GM23338 (cell line): ENCODE data around the gene PFN1. TPM values are rescaled to one million over a fixed set of nuclear protein-coding genes. Genes with fewer than 3 reads are reported as not detected.
A peak's percentile ranks its signal among the peaks of the same experiment; 100 is the strongest.
"Not testable (repeated sequence)": the region's sequence is repeated elsewhere in the genome, so short reads cannot be mapped to it uniquely, and the experiment has no call there.

ENCODE experiments used
- ATAC-seq: fragments of 200-7000 bp; cut with Tn5 transposase; 3 replicates; pipeline ENCODE4 v1.9.1; 2020
- DNase-seq: peaks from one replicate; pipeline ENCODE4 v3.0.0-alpha.2; 2015; ENCODE audit warnings: low spot score
- H2AFZ ChIP-seq: fragments of 200-600 bp; sonication (generic); 2 replicates; pipeline ENCODE4 v1.8.0; 2016; ENCODE audit warnings: antibody characterized with exemption, mild to moderate bottlenecking, moderate library complexity
- H3F3A ChIP-seq: fragments of 200-600 bp; sonication (generic); replicated peaks from 2 replicates; pipeline ENCODE4 v1.8.0; 2017; ENCODE audit warnings: antibody characterized with exemption, mixed run types, low read depth
- H3K27ac ChIP-seq: fragments of 200-600 bp; sonication (generic); 2 replicates; pipeline ENCODE4 v1.6.1; 2016; ENCODE audit warnings: low read depth
- H3K27me3 ChIP-seq: fragments of 200-600 bp; sonication (generic); 2 replicates; pipeline ENCODE4 v1.8.0; 2016; ENCODE audit warnings: mild to moderate bottlenecking, mixed run types, moderate library complexity; ENCODE audit not compliant: insufficient read depth
- H3K36me3 ChIP-seq: fragments of 200-600 bp; sonication (generic); 2 replicates; pipeline ENCODE4 v1.8.0; 2016; ENCODE audit warnings: mild to moderate bottlenecking; ENCODE audit not compliant: insufficient read depth
- H3K4me1 ChIP-seq: fragments of 200-600 bp; sonication (generic); 2 replicates; pipeline ENCODE4 v1.8.0; 2016; ENCODE audit warnings: mild to moderate bottlenecking, moderate library complexity; ENCODE audit not compliant: insufficient read depth
- H3K4me2 ChIP-seq: fragments of 200-600 bp; sonication (generic); 2 replicates; pipeline ENCODE4 v1.7.1; 2017; ENCODE audit warnings: mixed run types
- H3K4me3 ChIP-seq: fragments of 200-600 bp; sonication (generic); 2 replicates; pipeline ENCODE4 v1.6.1; 2016; ENCODE audit warnings: mixed run types
- H3K79me2 ChIP-seq: fragments of 200-600 bp; sonication (generic); replicated peaks from 2 replicates; pipeline ENCODE4 v1.8.0; 2017; ENCODE audit warnings: mild to moderate bottlenecking; ENCODE audit not compliant: insufficient read depth
- H3K9me2 ChIP-seq: fragments of 200-600 bp; sonication (generic); 2 replicates; pipeline ENCODE4 v1.8.0; 2017; ENCODE audit not compliant: insufficient read depth
- H4K20me1 ChIP-seq: fragments of 200-600 bp; sonication (generic); replicated peaks from 2 replicates; pipeline ENCODE4 v1.8.0; 2017; ENCODE audit warnings: mild to moderate bottlenecking; ENCODE audit not compliant: insufficient read depth
- H3K27ac Mint-ChIP-seq: 2 replicates; pipeline ENCODE4 v1.8.0; 2020; ENCODE audit warnings: inconsistent platforms, mild to moderate bottlenecking, moderate library complexity, mixed read lengths
- H3K27me3 Mint-ChIP-seq: 3 replicates; pipeline ENCODE4 v1.8.0; 2022; ENCODE audit warnings: low read depth, mild to moderate bottlenecking, moderate library complexity, mixed read lengths, inconsistent platforms; ENCODE audit not compliant: insufficient read depth, poor library complexity
- H3K36me3 Mint-ChIP-seq: 3 replicates; pipeline ENCODE4 v1.8.0; 2021; ENCODE audit warnings: low read depth, mild to moderate bottlenecking, inconsistent platforms, moderate library complexity, mixed read lengths
- H3K4me1 Mint-ChIP-seq: 3 replicates; pipeline ENCODE4 v1.8.0; 2020; ENCODE audit warnings: mild to moderate bottlenecking, inconsistent platforms, mixed read lengths
- H3K4me3 Mint-ChIP-seq: 3 replicates; pipeline ENCODE4 v1.8.0; 2021; ENCODE audit warnings: moderate library complexity, mild to moderate bottlenecking, inconsistent platforms, mixed read lengths
- H3K9me3 Mint-ChIP-seq: 3 replicates; pipeline ENCODE4 v1.8.0; 2020; ENCODE audit warnings: moderate library complexity, mild to moderate bottlenecking, inconsistent platforms, mixed read lengths
- CREB1 ChIP-seq: fragments of 250-450 bp; sonication (Bioruptor Pico); IDR thresholded peaks from 2 replicates; pipeline ENCODE4 v1.5.0; 2020; ENCODE audit warnings: low read depth, mild to moderate bottlenecking, moderate library complexity
- EZH2 ChIP-seq: fragments of 200-600 bp; sonication (generic); IDR thresholded peaks from one replicate; pipeline ENCODE4 v1.8.0; 2017; ENCODE audit warnings: antibody characterized with exemption, mild to moderate bottlenecking, low read depth; ENCODE audit not compliant: unreplicated experiment
- EZH2phosphoT487 ChIP-seq: fragments of 200-600 bp; sonication (generic); IDR thresholded peaks from one replicate; pipeline ENCODE4 v1.8.1; 2018; ENCODE audit warnings: antibody characterized with exemption; ENCODE audit not compliant: unreplicated experiment
- NANOG ChIP-seq: IDR thresholded peaks from 2 replicates; pipeline ENCODE4 v1.6.1; 2016; ENCODE audit warnings: antibody characterized with exemption, borderline replicate concordance
- POLR2AphosphoS5 ChIP-seq: IDR thresholded peaks from 2 replicates; pipeline ENCODE4 v1.6.1; 2016; ENCODE audit warnings: antibody characterized with exemption, low read depth
- ZNF114 ChIP-seq: fragments of 250-450 bp; sonication (Bioruptor Pico); IDR thresholded peaks from 2 replicates; pipeline ENCODE4 v1.5.0; 2020; ENCODE audit warnings: mild to moderate bottlenecking, moderate library complexity
- ZNF331 ChIP-seq: fragments of 250-450 bp; sonication (Bioruptor Pico); IDR thresholded peaks from 2 replicates; pipeline ENCODE4 v1.5.0; 2020; ENCODE audit warnings: low read depth, mild to moderate bottlenecking, moderate library complexity
- polyA plus RNA-seq: library from polyadenylated mRNA; unstranded; fragments of >200 nt; fragmentation: Nextera tagmentation; extraction: Ambion mirVana; gene quantifications from 2 replicates; pipeline ENCODE4 v1.2.1, GENCODE V29; 2016
- total RNA-seq: library from RNA; depleted of rRNA; stranded (reverse); fragments of >200 nt; shearing (Covaris generic); gene quantifications from 2 replicates; pipeline ENCODE4 v1.2.3, GENCODE V29; 2014
- TF ChIP-seq, protein P1 (sequence below): IDR thresholded peaks from one replicate; pipeline ENCODE4 v1.6.1; 2018; ENCODE audit warnings: antibody characterized with exemption; ENCODE audit not compliant: unreplicated experiment
- TF ChIP-seq, protein P2 (sequence below): fragments of 250-450 bp; sonication (Bioruptor Pico); IDR thresholded peaks from 2 replicates; pipeline ENCODE4 v1.5.0; 2020; ENCODE audit warnings: mild to moderate bottlenecking, moderate library complexity
- TF ChIP-seq, protein P3 (sequence below), 2 experiments: fragments of 200-600 bp in 1 of 2; sonication (generic) in 1 of 2; conservative IDR thresholded peaks; 2 replicates each; pipeline versions ENCODE4 v1.5.1 to v1.6.1; 2016 to 2017; ENCODE audit warnings: antibody characterized with exemption in 2 of 2, low read depth in 2 of 2, mild to moderate bottlenecking in 2 of 2, moderate library complexity in 1 of 2

The PFN1 gene
- total and polyA plus RNA-seq, 2 experiments from 2014 or later = 2,002 to 3,709 TPM

DNA sequence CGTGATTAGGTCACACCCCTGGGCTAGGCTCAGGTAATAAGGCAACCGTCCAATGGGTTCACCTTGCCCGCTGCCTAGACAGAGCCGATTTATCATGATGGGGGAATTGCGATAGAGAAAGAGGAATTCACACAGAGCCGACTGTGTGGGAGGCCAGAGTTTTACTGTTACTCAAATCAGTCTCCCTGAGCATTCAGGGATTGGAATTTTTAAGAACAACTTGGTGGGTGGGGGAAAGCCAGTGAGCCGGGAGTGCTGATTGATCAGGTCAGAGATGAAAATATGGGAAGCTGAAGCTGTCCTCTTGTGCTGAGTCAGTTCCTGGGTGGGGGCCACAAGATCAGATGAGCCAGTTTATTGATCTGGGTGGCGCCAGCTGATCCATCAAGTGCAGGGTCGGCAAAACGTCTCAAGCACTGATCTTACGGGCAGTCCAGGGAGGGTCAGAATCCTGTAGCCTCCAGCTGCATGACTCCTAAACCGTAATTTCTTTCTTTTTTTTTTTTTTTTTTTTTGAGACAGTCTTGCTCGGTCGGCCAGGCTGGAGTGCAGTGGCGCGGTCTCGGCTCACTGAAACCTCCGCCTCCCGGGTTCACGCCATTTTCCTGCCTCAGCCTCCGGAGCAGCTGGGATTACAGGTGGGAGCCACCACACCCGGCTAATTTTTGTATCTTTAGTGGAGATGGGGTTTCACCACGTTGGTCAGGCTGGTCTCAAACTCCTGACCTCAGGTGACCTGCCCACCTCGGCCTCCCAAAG is 21.6 kb downstream of the PFN1 start:
- not testable (repeated sequence) for ATAC-seq

DNA sequence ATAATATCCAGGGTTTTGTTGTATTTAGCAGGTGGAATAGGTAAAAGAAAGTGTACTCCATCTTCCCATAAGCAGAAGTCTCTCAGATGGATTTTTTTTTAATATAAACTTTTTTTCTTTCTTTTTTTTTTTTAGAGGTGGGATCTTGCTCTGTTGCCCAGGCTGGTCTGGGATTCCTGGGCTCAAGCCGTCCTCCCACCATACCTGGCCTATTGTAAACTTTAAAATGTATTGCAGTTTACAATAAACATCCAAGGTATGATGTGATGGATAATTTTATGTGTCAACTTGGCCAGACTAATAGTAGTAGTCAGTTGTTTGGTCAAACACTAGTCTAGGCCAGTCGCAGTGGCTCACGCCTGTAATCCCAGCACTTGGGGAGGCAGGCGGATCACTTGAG is 27.0 kb downstream of the PFN1 start:
- DNase-seq (no peak), ATAC-seq (no peak)
- Histone ChIP-seq H3K9me2 (no peaks in the 10 kb centered on the region), H3K4me1 (0 out of 2 replicates have a peak, but pooled peaks cover 6% of the 10 kb centered on the region), H3F3A (peaks cover 2% of the 10 kb centered on the region; the same call in 1 of the 2 replicates), H3K4me3 (no peak overlapping the region), H3K27ac (no peak overlapping the region), H2AFZ (no peak overlapping the region), H3K27me3 (no peaks in the 10 kb centered on the region), H4K20me1 (no peaks in the 10 kb centered on the region), H3K79me2 (no peaks in the 10 kb centered on the region), H3K4me2 (no peak overlapping the region), H3K36me3 (no peaks in the 10 kb centered on the region)
- Mint-ChIP-seq H3K4me3 (no peak overlapping the region), H3K4me1 (peaks cover 9% of the 10 kb centered on the region), H3K27ac (no peak overlapping the region), H3K9me3 (no peaks in the 10 kb centered on the region), H3K27me3 (peaks cover 7% of the 10 kb centered on the region), H3K36me3 (peaks cover under 1% of the 10 kb centered on the region; the same call in 2 of the 3 replicates)
- no peak for TF ChIP-seq CREB1
- TF ChIP-seq EZH2 = no peak
- TF ChIP-seq, protein P1, sequence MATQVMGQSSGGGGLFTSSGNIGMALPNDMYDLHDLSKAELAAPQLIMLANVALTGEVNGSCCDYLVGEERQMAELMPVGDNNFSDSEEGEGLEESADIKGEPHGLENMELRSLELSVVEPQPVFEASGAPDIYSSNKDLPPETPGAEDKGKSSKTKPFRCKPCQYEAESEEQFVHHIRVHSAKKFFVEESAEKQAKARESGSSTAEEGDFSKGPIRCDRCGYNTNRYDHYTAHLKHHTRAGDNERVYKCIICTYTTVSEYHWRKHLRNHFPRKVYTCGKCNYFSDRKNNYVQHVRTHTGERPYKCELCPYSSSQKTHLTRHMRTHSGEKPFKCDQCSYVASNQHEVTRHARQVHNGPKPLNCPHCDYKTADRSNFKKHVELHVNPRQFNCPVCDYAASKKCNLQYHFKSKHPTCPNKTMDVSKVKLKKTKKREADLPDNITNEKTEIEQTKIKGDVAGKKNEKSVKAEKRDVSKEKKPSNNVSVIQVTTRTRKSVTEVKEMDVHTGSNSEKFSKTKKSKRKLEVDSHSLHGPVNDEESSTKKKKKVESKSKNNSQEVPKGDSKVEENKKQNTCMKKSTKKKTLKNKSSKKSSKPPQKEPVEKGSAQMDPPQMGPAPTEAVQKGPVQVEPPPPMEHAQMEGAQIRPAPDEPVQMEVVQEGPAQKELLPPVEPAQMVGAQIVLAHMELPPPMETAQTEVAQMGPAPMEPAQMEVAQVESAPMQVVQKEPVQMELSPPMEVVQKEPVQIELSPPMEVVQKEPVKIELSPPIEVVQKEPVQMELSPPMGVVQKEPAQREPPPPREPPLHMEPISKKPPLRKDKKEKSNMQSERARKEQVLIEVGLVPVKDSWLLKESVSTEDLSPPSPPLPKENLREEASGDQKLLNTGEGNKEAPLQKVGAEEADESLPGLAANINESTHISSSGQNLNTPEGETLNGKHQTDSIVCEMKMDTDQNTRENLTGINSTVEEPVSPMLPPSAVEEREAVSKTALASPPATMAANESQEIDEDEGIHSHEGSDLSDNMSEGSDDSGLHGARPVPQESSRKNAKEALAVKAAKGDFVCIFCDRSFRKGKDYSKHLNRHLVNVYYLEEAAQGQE = no peak
- TF ChIP-seq ZNF331 (CRISPR knock-in tag) = no peak
- TF ChIP-seq, protein P2, sequence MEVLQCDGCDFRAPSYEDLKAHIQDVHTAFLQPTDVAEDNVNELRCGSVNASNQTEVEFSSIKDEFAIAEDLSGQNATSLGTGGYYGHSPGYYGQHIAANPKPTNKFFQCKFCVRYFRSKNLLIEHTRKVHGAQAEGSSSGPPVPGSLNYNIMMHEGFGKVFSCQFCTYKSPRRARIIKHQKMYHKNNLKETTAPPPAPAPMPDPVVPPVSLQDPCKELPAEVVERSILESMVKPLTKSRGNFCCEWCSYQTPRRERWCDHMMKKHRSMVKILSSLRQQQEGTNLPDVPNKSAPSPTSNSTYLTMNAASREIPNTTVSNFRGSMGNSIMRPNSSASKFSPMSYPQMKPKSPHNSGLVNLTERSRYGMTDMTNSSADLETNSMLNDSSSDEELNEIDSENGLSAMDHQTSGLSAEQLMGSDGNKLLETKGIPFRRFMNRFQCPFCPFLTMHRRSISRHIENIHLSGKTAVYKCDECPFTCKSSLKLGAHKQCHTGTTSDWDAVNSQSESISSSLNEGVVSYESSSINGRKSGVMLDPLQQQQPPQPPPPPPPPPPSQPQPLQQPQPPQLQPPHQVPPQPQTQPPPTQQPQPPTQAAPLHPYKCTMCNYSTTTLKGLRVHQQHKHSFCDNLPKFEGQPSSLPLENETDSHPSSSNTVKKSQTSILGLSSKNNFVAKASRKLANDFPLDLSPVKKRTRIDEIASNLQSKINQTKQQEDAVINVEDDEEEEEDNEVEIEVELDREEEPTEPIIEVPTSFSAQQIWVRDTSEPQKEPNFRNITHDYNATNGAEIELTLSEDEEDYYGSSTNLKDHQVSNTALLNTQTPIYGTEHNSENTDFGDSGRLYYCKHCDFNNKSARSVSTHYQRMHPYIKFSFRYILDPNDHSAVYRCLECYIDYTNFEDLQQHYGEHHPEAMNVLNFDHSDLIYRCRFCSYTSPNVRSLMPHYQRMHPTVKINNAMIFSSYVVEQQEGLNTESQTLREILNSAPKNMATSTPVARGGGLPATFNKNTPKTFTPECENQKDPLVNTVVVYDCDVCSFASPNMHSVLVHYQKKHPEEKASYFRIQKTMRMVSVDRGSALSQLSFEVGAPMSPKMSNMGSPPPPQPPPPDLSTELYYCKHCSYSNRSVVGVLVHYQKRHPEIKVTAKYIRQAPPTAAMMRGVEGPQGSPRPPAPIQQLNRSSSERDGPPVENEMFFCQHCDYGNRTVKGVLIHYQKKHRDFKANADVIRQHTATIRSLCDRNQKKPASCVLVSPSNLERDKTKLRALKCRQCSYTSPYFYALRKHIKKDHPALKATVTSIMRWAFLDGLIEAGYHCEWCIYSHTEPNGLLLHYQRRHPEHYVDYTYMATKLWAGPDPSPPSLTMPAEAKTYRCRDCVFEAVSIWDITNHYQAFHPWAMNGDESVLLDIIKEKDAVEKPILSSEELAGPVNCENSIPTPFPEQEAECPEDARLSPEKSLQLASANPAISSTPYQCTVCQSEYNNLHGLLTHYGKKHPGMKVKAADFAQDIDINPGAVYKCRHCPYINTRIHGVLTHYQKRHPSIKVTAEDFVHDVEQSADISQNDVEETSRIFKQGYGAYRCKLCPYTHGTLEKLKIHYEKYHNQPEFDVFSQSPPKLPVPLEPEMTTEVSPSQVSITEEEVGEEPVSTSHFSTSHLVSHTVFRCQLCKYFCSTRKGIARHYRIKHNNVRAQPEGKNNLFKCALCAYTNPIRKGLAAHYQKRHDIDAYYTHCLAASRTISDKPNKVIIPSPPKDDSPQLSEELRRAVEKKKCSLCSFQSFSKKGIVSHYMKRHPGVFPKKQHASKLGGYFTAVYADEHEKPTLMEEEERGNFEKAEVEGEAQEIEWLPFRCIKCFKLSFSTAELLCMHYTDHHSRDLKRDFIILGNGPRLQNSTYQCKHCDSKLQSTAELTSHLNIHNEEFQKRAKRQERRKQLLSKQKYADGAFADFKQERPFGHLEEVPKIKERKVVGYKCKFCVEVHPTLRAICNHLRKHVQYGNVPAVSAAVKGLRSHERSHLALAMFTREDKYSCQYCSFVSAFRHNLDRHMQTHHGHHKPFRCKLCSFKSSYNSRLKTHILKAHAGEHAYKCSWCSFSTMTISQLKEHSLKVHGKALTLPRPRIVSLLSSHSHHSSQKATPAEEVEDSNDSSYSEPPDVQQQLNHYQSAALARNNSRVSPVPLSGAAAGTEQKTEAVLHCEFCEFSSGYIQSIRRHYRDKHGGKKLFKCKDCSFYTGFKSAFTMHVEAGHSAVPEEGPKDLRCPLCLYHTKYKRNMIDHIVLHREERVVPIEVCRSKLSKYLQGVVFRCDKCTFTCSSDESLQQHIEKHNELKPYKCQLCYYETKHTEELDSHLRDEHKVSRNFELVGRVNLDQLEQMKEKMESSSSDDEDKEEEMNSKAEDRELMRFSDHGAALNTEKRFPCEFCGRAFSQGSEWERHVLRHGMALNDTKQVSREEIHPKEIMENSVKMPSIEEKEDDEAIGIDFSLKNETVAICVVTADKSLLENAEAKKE (CRISPR knock-in tag) = no peak
- TF ChIP-seq ZNF114 = no peak
- TF ChIP-seq POLR2AphosphoS5 = no peak
- TF ChIP-seq EZH2phosphoT487 = no peak
- TF ChIP-seq NANOG = no peak
- TF ChIP-seq, protein P3, sequence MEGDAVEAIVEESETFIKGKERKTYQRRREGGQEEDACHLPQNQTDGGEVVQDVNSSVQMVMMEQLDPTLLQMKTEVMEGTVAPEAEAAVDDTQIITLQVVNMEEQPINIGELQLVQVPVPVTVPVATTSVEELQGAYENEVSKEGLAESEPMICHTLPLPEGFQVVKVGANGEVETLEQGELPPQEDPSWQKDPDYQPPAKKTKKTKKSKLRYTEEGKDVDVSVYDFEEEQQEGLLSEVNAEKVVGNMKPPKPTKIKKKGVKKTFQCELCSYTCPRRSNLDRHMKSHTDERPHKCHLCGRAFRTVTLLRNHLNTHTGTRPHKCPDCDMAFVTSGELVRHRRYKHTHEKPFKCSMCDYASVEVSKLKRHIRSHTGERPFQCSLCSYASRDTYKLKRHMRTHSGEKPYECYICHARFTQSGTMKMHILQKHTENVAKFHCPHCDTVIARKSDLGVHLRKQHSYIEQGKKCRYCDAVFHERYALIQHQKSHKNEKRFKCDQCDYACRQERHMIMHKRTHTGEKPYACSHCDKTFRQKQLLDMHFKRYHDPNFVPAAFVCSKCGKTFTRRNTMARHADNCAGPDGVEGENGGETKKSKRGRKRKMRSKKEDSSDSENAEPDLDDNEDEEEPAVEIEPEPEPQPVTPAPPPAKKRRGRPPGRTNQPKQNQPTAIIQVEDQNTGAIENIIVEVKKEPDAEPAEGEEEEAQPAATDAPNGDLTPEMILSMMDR (conservative IDR thresholded peaks at IDR 0.05; ENCODE audit: low read depth in 2 of 2) = no peak

More for the DNA sequence above, 21.6 kb downstream of the PFN1 start:
- Mint-ChIP-seq H3K27ac (peak overlapping the region; percentile 21; the same call in 1 of the 2 replicates), H3K36me3 (peaks cover 20% of the 10 kb centered on the region)
- not testable (repeated sequence) for H3K4me1 ChIP-seq, H3K27ac ChIP-seq, H3K4me3 ChIP-seq, H3K9me2 ChIP-seq, H2AFZ ChIP-seq, H3K4me1 Mint-ChIP-seq, DNase-seq, H3K79me2 ChIP-seq, H3F3A ChIP-seq, H4K20me1 ChIP-seq, H3K27me3 ChIP-seq, H3K9me3 Mint-ChIP-seq, H3K36me3 ChIP-seq, H3K27me3 Mint-ChIP-seq, H3K4me3 Mint-ChIP-seq, H3K4me2 ChIP-seq
